Activated CD8-positive, alpha-beta memory T cell treated with anti-CD3 and anti-CD28 coated beads, Interleukin-2, amount 10 ng/mL, durations not matched to agents 7 days and 5 days (primary cell): ENCODE measurements around the gene TEDC1. TPM values are rescaled to one million over a fixed set of nuclear protein-coding genes. Genes with fewer than 3 reads are reported as not detected.

Experiments used
- ATAC-seq: fragments of 150-1000 bp; cut with Tn5 transposase; one replicate; pipeline ENCODE4 v1.10.0; 2021; ENCODE audit warnings: moderate library complexity
- CTCF ChIA-PET: fragments of 350-600 bp; sonication (Branson Sonifier 250); formaldehyde crosslinking; loops from one replicate; lab custom pipeline; 2021; ENCODE audit warnings: antibody characterized with exemption; lab: Charles Lee
- DNase-seq: peaks from one replicate; pipeline ENCODE4 v3.0.0-alpha.2; 2020
- H3K27ac Mint-ChIP-seq: one replicate; pipeline ENCODE4 v1.8.0; 2021; ENCODE audit warnings: mild to moderate bottlenecking, mixed read lengths
- H3K27me3 Mint-ChIP-seq: one replicate; pipeline ENCODE4 v1.8.0; 2021; ENCODE audit warnings: mixed read lengths
- H3K36me3 Mint-ChIP-seq: one replicate; pipeline ENCODE4 v1.8.0; 2021; ENCODE audit warnings: mild to moderate bottlenecking, mixed read lengths
- H3K4me1 Mint-ChIP-seq: one replicate; pipeline ENCODE4 v1.8.0; 2021; ENCODE audit warnings: mixed read lengths
- H3K4me3 Mint-ChIP-seq: one replicate; pipeline ENCODE4 v1.8.0; 2021; ENCODE audit warnings: mild to moderate bottlenecking, moderate library complexity, mixed read lengths
- H3K9me3 Mint-ChIP-seq: one replicate; pipeline ENCODE4 v1.8.0; 2022; ENCODE audit warnings: low read depth, mixed read lengths
- total RNA-seq, 2 experiments: library from RNA; stranded (reverse); gene quantifications; one replicate each; pipeline ENCODE4 v1.2.3, GENCODE V29; 2021

Gene TEDC1
- total RNA-seq, 2 experiments from 2014 or later, result 40.6 to 56.8 TPM

GRCh38 chr14:105473033-105473676 is 17.9 kb upstream of the TEDC1 start:
- no peak for ATAC-seq
- Mint-ChIP-seq H3K36me3 (peaks cover 2% of the 10 kb centered on the region), H3K4me1 (no peaks in the 10 kb centered on the region), H3K4me3 (no peak overlapping the region), H3K27me3 (peaks cover 21% of the 10 kb centered on the region), H3K27ac (no peak overlapping the region), H3K9me3 (no peaks in the 10 kb centered on the region)
- CTCF ChIA-PET, result interaction anchor here (1.1 to 2.5 kb wide), 3 partner anchors 17 to 100 kb away, joined by 3 to 11 read pairs (median 3); no protein-coding TSS in a partner anchor
- no peak for DNase-seq

GRCh38 chr14:105473677-105474482 is 17.2 kb upstream of the TEDC1 start:
- peaks cover 2% of the 10 kb centered on the region for H3K36me3 Mint-ChIP-seq
- peak overlapping the region; percentile 40 for H3K4me3 Mint-ChIP-seq
- H3K9me3 Mint-ChIP-seq, result no peaks in the 10 kb centered on the region
- H3K4me1 Mint-ChIP-seq, result no peaks in the 10 kb centered on the region
- CTCF ChIA-PET, result interaction anchor here (1.1 to 2.5 kb wide), 2 partner anchors 16 to 54 kb away, joined by 3 to 11 read pairs; no protein-coding TSS in a partner anchor
- peaks cover 21% of the 10 kb centered on the region for H3K27me3 Mint-ChIP-seq
- H3K27ac Mint-ChIP-seq, result no peak overlapping the region
- ATAC-seq (peak; percentile 77), DNase-seq (peak; percentile 76)

DNA sequence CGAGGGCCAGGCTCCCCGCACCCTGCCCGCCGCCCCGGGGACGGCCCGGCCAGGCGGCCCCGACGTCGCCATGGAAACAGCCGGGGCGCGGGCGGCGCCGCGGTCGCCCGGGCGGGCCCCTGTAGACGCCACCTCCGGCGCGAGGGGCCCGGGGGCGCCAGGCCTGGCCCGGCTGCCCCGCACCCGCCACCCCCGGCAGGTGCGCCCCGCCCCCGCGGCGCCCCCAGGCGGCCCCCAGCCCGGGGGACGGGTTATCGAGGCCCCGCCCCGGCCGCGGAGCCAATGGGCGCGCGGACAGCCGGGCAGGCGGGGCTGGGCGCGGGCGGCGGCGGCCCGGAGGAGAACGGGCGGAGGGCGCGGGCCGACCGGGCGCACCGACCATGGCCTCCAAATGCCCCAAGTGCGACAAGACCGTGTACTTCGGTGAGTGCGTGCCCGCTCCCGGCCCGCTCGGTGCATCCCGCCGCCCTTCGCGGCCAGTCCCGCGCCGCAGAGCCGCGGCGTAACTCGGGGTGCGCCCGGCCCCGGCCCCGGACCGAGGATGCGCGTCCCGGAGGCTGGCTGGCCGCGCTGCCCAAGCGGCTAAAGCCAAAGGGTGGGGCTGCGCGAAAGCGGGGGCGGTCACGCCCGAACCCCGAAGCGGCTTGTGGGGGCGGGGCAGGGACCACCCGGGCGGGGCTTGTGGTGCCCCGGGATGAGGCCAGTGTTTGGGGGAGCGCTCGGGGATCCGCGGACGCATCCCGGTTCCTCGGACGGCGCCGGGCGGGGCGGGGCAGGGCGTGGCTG is 16.4 kb upstream of the TEDC1 start, which contains the start of gene CRIP2:
CRIP2 (plus strand) TSS at position 339 of the 786 bp plus-strand sequence; CDS start at position 381, 42 bp downstream.
- Mint-ChIP-seq H3K27me3 (peaks cover 26% of the 10 kb centered on the region), H3K4me1 (no peaks in the 10 kb centered on the region), H3K4me3 (peak within 1 kb of the TSS; percentile 40), H3K36me3 (peaks cover 2% of the 10 kb centered on the region), H3K27ac (no peak within 1 kb of the TSS), H3K9me3 (no peaks in the 10 kb centered on the region)
- DNase-seq (no peak), ATAC-seq (peak; percentile 61)
- CTCF ChIA-PET, result interaction anchor here (0.9 to 2.5 kb wide), 2 partner anchors 15 kb away, joined by 3 to 11 read pairs; no protein-coding TSS in a partner anchor

GRCh38 chr14:105475269-105476096 is 15.6 kb upstream of the TEDC1 start:
- H3K27me3 Mint-ChIP-seq, result peaks cover 32% of the 10 kb centered on the region
- H3K4me1 Mint-ChIP-seq, result no peaks in the 10 kb centered on the region
- no peak for ATAC-seq
- DNase-seq, result no peak
- no peaks in the 10 kb centered on the region for H3K9me3 Mint-ChIP-seq
- peaks cover 2% of the 10 kb centered on the region for H3K36me3 Mint-ChIP-seq
- CTCF ChIA-PET, result interaction anchor here (0.9 kb wide), 1 partner anchor 14 kb away, joined by 3 read pairs; no protein-coding TSS in a partner anchor
- no peak overlapping the region for H3K4me3 Mint-ChIP-seq
- H3K27ac Mint-ChIP-seq, result no peak overlapping the region

- H3K27ac Mint-ChIP-seq, result no peak overlapping the region
- peaks cover 5% of the 10 kb centered on the region for H3K4me1 Mint-ChIP-seq
- DNase-seq (no peak), ATAC-seq (no peak)
- H3K9me3 Mint-ChIP-seq, result no peaks in the 10 kb centered on the region
- peaks cover 2% of the 10 kb centered on the region for H3K36me3 Mint-ChIP-seq
- peaks cover 32% of the 10 kb centered on the region for H3K27me3 Mint-ChIP-seq
- CTCF ChIA-PET, result interaction anchor here (0.9 kb wide), 1 partner anchor 14 kb away, joined by 3 read pairs; no protein-coding TSS in a partner anchor
- no peak overlapping the region for H3K4me3 Mint-ChIP-seq
These were observed 14.8 kb upstream of the TEDC1 start for GRCh38 chr14:105476097-105476830.

DNA sequence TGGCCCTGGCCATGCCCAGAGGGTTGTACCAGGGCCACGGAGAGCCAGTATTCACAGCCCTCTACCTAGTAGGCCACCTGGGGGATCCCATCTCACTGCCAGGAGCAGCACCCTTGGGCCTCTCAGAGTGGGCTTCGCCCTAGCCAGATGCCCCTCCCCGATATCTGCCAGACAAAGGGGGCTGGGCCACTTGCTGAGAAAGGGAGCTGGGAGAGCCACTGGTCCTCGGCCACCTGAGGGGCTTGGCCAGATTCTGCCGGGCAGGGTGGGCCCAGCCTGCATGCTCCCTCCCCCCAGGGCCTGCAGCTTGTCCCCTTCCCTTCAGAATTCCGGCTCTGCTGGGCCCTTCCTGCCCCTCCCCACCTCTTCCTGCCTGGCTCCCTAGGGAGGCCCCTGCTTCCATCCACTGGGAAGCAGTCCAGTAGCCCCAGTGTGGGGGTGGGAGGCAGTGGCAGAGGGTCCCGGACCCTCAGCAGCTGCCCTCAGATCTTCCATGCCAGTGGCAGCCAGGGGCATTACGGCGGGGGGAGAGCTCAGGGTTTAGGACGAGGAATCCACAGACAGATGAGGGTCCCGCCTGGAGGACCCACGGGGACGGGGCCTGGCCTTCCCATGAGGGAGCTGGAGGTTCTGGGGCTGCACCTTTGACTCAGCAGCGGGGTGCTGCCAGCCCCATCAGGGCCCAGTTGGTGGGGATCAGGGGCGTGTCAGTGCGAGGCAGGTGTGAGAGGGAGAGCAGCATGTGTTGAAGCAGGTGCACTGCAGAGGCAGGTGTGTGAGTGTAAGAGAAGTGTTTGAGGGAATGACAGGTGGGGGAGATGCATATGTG is 14.0 kb upstream of the TEDC1 start:
- Mint-ChIP-seq H3K36me3 (peaks cover 2% of the 10 kb centered on the region), H3K4me3 (no peak overlapping the region), H3K9me3 (no peaks in the 10 kb centered on the region), H3K4me1 (peaks cover 10% of the 10 kb centered on the region), H3K27me3 (peaks cover 32% of the 10 kb centered on the region), H3K27ac (no peak overlapping the region)
- DNase-seq, result no peak
- no peak for ATAC-seq
- CTCF ChIA-PET, result no interaction called here

DNA sequence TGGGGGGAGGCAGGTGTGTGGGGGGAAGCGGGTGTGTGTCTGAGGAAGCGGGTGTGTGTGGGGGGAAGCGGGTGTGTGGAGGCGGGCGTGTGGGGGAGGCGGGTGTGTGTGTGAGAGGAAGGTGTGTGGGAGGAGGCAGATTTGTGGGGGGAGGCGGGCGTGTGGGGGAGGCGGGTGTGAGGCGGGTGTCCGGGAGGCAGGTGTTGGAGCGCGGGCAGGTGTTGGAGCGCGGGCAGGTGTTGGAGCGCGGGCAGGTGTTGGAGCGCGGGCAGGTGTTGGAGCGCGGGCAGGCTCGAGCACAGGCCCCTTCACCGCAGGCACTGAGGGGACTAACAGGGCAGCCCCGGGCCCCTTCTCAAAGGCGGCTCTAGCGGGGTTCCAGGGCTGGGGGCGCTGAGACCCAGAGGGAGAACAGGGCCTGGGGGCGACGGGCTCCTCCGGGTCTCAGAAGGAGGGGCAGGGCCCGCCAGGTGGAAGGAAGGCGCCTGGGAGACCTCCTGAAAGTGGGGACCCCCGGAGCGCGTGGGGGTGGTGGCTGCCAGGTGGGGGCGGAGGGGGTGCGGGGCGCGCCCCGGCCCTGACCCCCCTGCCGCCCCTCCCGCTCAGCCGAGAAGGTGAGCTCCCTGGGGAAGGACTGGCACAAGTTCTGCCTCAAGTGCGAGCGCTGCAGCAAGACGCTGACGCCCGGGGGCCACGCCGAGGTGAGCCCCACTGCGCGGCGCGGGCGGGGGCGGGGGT is 13.2 kb upstream of the TEDC1 start:
- Mint-ChIP-seq H3K27me3 (peaks cover 32% of the 10 kb centered on the region), H3K9me3 (no peaks in the 10 kb centered on the region), H3K27ac (no peak overlapping the region), H3K4me3 (no peak overlapping the region), H3K36me3 (peaks cover 2% of the 10 kb centered on the region), H3K4me1 (peaks cover 16% of the 10 kb centered on the region)
- CTCF ChIA-PET, result no interaction called here
- DNase-seq (no peak), ATAC-seq (no peak)

DNA sequence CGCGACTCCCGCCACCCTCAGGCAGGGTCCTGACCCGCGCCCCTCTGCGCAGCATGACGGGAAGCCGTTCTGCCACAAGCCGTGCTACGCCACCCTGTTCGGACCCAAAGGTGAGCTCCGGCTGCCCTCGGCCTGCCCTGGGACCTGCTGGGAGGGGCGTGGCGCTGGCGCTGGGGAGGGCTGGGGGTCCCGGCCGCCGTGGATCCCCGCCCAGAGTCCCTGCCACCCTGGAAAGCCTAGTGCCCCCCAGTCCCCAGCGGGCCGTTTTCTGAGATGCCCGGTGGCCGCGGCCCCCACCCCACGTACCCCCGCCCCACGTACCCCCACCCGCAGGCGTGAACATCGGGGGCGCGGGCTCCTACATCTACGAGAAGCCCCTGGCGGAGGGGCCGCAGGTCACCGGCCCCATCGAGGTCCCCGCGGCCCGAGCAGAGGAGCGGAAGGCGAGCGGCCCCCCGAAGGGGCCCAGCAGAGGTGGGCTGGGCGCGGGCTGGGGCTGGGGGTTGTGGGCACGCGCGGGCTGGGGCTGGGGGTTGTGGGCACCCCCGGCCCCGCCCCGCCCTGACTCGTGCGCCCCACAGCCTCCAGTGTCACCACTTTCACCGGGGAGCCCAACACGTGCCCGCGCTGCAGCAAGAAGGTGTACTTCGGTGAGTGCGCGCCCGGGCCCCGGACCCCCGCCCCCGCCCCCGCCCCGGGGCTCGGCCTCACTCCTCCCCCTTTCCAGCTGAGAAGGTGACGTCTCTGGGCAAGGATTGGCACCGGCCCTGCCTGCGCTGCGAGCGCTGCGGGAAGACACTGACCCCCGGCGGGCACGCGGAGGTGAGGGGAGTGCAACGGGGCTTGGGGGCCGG is 12.4 kb upstream of the TEDC1 start:
- Mint-ChIP-seq H3K9me3 (no peaks in the 10 kb centered on the region), H3K4me3 (no peak overlapping the region), H3K36me3 (peaks cover 2% of the 10 kb centered on the region), H3K27ac (no peak overlapping the region), H3K4me1 (peaks cover 16% of the 10 kb centered on the region), H3K27me3 (peaks cover 32% of the 10 kb centered on the region)
- CTCF ChIA-PET, result no interaction called here
- ATAC-seq (no peak), DNase-seq (no peak)

GRCh38 chr14:105479431-105480158 is 11.5 kb upstream of the TEDC1 start:
- Mint-ChIP-seq H3K9me3 (no peaks in the 10 kb centered on the region), H3K36me3 (peaks cover 2% of the 10 kb centered on the region), H3K27ac (no peak overlapping the region), H3K27me3 (peaks cover 32% of the 10 kb centered on the region), H3K4me1 (peaks cover 20% of the 10 kb centered on the region), H3K4me3 (no peak overlapping the region)
- CTCF ChIA-PET, result interaction anchor here (1.0 to 3.4 kb wide), 6 partner anchors 8 to 182 kb away, joined by 3 to 42 read pairs (median 6); no protein-coding TSS in a partner anchor
- DNase-seq, result no peak
- ATAC-seq, result no peak
